ENCODE measurements around the gene INPP4A.
"Not testable (repeated sequence)": the region's sequence is repeated elsewhere in the genome, so short reads cannot be mapped to it uniquely, and the experiment has no call there.

INPP4A gene

DNA sequence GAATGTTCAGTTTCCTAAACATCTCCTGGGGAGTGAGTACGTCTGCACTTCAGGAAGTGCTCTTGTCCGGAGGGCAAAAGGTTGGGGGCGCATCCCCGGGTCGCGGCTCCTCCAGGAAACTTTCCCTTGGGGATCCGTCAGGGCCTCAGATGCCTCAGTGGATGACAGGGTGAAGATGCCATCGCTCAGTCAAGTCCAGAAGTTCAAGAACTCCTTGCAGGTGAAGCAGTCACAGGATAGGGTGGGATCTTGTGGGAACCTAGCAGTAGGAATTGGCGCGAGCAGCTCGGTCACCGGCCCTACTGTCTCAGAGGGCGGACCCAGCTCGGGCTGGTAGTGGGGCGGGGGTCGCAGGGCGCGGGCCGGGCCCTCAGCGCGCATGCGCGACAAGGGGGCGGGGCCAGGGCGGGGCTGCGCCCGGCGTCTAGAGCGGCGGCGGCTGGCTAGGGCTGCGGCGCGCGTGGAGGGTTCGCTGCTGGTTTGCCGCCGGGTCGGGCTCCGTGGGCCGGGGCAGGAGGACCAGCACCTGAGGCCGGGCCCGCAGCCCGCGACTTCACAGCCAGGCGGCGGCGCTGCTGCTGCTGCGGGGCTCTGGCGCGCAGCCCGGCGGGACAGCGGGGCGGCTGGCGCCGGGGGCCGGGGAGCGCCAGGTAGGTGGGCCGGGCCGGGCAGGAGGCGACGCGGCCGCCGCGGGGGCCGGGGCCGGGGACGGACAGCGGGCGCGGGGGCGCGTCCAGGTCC lies at the start of gene INPP4A:
TSS of gene INPP4A (plus strand) at position 423 of the 741 bp plus-strand sequence. CDS start 75,191 bp downstream, outside the sequence.
- DNase-seq (ENCODE audit: low spot score), result peak; percentile 47
- FAIRE-seq, result no peak

DNA sequence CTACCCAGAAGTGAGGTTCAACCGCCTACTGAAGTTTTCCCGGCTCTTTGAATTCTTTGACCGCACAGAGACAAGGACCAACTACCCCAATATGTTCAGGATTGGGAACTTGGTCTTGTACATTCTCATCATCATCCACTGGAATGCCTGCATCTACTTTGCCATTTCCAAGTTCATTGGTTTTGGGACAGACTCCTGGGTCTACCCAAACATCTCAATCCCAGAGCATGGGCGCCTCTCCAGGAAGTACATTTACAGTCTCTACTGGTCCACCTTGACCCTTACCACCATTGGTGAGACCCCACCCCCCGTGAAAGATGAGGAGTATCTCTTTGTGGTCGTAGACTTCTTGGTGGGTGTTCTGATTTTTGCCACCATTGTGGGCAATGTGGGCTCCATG lies 48.7 kb upstream of the INPP4A start:
- DNase-seq (ENCODE audit: low spot score), result no peak
- FAIRE-seq, result no peak

DNA sequence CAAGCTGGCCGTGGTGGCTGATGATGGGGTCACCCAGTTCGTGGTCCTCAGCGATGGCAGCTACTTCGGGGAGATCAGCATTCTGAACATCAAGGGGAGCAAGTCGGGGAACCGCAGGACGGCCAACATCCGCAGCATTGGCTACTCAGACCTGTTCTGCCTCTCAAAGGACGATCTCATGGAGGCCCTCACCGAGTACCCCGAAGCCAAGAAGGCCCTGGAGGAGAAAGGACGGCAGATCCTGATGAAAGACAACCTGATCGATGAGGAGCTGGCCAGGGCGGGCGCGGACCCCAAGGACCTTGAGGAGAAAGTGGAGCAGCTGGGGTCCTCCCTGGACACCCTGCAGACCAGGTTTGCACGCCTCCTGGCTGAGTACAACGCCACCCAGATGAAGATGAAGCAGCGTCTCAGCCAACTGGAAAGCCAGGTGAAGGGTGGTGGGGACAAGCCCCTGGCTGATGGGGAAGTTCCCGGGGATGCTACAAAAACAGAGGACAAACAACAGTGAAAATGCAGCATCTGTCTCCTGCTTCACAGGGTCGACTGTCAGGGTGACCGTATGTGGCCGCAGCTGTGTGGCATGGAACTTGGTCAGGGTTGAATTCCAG lies 47.8 kb upstream of the INPP4A start:
- FAIRE-seq (no peak), DNase-seq (ENCODE audit: low spot score) (no peak)

DNA sequence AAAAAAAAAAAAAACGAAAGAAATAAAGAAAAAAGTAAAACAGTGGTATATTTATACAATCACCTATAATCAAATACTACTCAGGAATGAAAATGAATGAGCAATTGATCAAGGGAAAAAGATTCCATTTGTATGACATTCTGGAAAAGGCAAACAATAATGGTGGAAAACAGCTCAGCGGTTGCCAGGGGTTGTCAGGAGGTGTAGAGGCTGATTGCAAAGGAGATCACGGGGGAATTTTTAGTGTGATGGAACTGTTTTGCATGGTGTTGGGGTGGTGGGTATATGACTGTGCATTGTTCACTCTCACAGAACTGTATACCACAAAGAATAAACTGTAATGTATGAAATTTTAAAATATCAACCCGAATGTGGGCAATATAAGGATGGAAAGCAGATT lies 45.5 kb upstream of the INPP4A start:
- DNase-seq (ENCODE audit: low spot score) (no peak), FAIRE-seq (no peak)

DNA sequence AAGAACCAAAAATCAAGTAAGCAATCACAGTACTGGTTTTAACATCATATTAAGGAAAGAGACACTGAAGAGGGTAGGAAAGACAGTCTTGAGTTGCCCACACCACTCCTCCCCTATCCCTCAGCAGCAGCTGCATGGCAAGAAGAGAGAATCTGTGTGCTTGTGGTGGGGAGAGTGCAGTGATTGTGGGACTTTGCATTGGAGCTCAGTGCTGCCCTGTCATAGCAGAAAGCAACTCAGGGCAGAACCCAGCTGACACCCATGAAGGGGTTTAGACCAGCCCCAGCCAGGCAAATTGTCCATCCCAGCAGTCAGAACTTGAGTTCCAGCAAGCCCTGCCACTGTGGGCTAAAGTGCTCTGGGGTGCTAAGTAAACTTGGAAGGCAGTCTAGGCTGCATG lies 40.8 kb upstream of the INPP4A start:
- FAIRE-seq (no peak), DNase-seq (ENCODE audit: low spot score) (no peak)

DNA sequence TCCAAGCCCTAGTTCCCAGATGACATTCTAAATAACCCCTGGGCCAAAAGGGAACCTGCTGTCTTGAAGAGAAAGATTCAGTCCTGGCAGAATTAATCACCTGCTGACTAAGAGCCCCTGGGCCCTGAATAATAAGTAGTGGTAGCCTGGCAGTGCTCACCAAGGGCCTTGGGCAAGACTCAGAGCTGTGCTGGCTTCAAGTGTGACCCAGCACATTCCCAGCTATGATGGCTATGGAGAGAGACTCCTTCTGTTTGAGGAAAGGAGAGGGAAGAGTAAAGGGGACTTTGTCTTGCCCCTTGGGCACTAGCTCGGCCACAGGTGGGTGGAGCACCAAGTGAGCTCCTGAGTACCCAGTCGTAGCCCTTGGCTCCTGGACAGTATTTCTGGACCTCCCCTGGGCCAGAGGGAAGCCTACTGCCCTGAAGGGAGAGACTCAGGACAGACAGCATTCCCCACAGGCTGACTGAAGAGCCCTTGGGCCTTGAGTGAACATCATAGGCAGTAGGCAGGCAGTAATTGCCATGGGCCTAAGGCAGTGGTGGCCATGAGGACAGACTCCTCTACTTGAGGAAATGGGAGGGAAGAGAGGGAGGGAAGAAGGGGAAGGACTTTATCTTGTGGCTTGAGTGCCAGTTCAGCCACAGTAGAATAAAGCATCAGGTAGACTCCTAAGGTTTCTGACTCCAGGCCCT lies 40.0 kb upstream of the INPP4A start:
- FAIRE-seq (no peak), DNase-seq (ENCODE audit: low spot score) (no peak)

DNA sequence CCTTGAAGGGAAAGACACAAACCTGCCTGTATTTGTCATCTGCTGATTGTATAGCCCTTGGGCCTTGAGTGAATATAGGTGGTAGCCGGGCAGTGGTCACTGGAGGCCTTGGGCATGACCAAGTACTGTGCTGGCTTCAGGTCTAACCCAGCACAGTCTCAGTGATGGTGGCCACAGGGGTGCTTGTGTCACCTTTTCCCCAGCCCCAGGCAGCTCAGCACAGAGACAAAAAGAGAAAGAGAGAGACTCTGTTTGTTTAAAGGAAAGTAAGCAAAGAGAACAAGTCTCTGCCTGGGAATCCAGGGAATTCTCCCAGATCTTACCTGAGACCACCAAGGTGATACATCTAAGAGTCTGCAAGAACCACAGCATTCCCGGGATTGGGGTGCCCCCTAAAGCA lies 39.4 kb upstream of the INPP4A start:
- FAIRE-seq, result no peak
- no peak for DNase-seq (ENCODE audit: low spot score)

DNA sequence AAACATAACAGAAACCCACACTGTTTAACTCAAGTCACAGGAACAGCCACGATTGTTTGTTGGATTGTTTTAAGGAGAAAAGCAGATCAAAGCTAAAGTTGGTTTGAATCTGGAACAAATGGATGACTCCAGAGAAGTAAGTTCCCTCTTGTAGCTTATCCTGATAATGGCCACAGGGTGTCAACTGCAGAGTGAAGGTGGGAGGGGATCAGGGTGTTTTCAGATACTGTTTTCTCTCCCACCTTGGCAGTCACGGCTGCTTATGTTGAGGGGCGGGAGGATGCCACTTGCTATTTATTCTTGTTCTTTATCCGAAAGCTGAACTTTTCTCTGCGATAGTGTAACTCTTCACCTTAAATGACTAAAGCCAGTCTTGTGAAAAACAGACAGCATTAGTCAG lies 36.5 kb upstream of the INPP4A start:
- DNase-seq (ENCODE audit: low spot score) (no peak), FAIRE-seq (no peak)

DNA sequence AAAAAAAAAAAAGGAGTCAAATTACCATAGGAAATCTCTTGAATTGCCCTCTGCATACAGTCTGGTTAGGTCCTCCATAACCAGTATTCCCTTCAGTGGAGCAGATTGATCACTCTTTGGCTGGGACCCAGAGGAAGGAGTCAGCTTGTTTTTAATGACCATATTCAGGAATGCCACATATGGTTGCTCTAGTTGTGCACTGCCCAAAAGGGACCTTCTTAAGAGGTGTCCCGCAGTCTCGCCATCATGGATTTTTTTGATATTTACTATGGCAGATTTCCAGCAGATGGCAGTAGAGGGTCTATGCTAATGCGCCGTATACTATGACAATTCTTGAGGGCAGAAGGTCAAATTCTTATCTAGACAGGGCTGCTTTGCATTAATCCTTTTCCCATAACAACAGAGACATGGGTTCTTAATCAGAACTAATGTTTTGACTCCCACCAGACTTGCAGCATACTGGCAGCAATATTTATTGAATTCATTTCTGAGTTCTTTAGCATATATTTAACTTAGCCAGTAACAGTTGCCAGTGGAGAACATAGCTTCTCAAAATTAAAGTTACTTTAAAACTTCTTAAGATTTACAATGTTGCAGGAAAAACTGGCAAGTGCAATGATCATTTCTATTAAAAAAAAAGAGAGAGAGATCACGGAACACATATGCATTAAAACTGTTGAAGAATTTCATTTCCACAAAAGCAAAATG lies 31.8 kb upstream of the INPP4A start:
- DNase-seq (ENCODE audit: low spot score) (peak; percentile 47), FAIRE-seq (no peak)

DNA sequence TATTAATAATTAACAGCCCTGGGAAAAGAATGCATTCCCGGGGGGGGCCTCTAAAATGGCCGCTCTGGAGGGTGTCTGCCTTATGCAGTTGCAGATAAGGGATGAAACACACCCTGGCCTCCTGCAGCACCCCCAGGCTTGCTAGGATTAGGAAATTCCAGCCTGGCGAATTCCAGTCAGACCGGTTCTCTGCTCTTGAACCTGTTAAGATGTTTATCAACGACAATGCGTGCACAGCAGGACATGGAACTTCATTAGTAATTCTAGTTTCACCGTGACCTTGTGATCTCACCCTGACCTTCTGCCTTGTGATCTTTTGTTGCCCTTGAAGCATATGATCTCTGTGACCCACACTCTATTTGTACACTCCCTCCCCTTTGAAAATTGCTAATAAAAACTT lies 30.4 kb upstream of the INPP4A start:
- FAIRE-seq; DNase-seq (ENCODE audit: low spot score): not testable (repeated sequence)

DNA sequence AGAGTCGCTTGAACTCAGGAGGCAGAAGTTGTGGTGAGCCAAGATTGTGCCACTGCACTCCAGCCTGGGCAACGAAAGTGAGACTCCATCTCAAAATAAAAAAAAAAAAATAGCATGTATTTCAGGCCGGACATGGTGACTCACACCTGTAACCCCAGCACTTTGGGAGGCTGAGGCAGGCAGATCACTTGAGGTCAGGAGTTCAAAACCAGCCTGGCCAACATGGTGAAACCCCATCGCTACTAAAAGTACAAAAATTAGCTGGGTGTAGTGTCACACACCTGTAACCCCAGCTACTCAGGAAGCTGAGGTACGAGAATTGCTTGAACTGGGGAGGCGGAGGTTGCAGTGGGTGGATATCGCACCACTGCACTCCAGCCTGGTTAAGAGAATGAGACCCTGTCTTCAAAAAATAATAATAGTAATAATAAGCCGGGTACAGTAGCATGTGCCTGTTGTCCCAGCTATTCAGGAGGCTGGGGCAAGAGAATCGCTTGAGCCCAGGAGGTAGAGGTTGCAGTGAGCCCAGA lies 28.9 kb upstream of the INPP4A start:
- FAIRE-seq; DNase-seq (ENCODE audit: low spot score): not testable (repeated sequence)

DNA sequence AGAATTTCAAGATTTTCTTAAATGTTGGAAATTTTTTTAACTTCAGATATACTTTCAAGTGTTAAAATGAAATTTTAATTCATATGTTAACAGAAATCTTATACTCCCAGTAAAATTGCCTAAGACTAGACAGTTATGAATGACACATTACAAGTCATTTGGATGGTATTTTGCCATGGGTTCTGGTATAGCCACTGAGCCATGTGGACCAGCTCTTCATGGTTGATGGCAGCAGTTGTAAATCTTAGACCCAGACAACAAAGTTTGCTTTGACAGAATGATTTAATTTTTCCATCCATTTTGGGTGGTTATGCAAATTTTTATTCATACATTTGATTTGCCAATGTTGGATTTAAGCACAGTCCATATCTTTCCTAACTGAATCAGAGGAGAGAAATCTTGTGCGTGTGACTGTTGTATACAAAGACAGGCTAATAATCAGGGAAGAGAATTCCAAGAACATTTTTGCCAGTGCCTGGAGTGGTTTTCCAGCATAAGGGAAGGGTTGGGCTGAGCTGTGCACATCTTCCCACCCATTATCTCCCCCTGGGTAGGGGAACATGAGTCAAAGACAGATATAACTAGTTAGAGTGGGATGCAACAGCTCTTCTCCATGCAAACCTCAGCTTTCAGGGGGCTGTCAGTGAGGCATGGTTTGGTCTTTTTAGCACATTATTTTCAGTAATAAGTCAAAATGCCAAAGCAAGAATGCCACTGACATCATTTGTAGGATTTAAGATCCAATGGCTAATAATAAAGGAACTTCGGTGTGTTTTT lies 28.1 kb upstream of the INPP4A start:
- FAIRE-seq, result no peak
- DNase-seq (ENCODE audit: low spot score), result no peak

DNA sequence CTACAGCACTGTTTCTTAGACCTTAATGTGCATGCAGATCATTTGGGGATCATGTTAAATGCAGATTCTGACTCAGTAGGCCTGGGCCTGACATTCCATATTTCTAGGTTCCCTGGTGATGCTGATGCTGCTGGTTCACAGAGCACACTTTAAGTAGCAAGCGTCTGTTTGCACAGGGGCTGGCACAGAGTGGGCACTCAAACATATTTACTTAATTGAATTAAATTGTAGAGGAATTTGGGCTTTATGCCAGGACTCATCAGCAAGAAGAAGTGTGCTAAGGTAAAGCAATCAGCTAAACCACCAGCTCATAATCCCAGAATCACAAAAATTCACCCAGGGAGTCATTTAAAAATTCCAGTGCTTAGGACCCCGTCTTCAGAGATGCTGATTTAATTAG lies 25.1 kb upstream of the INPP4A start:
- FAIRE-seq (no peak), DNase-seq (ENCODE audit: low spot score) (no peak)

DNA sequence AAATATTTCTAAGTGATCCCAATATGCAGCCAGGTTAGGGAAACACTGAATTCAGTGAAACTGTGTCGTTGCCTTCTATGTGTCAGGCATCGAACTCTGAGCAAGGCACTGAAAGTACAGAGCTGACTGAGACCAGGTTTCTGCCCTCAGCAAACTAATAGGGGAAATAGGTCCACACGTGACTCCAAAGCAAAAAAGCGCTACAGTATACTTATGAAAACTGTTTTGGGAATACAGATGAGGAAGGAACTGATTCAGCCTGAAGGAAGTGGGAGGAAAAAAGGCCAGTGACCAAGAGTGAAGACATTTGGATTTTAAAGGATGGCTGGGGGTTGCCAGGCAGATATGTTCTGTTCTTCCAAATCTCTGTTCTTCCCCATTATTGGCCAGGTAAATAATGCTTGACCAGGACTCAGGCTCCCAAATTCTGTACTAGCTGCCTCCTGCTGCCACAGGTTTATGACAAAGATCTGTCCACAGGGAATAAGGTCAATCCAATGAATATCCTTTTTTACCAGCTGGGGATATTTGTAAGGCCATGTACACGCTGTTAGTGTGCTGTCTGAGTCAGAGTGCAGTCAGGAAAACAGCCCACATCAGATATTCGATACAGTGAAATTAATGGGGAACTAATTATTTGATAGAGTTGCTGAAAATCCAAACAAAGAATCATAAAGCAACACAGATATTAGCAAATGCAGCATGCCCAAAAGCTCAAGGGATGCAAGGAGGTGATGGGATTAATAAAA lies 24.5 kb upstream of the INPP4A start:
- DNase-seq (ENCODE audit: low spot score) (no peak), FAIRE-seq (no peak)

DNA sequence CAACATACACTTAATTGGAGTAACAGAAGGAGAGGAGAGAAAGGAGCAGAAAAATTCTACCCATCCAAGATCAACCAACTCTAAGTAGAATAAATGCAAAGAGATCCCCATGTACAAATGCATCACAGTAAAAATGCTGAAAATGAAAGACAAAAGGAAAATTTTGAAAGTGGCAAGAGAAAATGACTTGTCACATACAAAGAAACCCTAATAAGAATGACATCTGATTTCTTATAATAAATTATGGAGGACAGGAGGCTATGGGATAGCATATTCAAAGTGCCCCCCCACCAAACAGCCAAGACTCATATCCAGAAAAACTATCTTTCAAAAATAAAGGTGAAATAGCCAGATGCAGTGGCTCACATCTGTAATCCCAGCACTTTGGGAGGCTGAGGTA lies 22.2 kb upstream of the INPP4A start:
- DNase-seq (ENCODE audit: low spot score), result no peak
- no peak for FAIRE-seq

DNA sequence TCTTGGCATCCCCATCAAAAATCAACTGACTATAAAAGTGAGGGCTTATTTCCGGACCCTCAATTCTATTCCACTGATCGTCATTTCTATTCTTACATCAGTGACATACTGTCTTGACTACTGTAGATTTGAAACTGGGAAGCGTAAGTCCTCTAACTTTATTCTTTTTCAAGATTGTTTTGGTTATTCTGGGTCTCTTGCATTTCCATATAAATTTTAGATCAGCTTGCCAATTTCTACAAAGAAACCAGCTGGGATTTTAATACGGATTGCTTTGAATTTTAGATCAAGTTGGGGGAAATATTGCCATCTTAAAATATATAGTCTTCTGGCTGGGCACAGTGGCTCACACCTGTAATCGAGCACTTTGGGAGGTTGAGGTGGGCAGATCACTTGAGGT lies 17.9 kb upstream of the INPP4A start:
- no peak for FAIRE-seq
- no peak for DNase-seq (ENCODE audit: low spot score)

DNA sequence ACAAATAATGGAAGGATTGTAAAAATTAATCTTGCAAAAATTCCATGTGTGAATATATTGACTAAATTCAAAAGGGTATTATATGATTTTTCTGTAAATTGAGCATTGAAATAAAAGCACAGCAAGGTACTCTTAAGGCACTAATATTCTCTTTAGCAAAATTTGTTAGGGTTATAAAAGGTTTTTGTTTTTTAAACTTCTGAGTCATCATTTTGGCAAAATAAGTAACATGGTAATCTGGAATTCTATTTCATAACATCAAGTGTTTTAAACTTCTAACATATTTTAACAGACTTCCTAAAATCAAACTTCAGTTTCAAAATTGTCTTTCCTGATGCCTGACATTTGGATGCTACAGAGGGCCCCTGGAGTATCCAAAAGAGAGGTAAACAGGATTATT lies 12.5 kb upstream of the INPP4A start:
- DNase-seq (ENCODE audit: low spot score) (no peak), FAIRE-seq (no peak)

DNA sequence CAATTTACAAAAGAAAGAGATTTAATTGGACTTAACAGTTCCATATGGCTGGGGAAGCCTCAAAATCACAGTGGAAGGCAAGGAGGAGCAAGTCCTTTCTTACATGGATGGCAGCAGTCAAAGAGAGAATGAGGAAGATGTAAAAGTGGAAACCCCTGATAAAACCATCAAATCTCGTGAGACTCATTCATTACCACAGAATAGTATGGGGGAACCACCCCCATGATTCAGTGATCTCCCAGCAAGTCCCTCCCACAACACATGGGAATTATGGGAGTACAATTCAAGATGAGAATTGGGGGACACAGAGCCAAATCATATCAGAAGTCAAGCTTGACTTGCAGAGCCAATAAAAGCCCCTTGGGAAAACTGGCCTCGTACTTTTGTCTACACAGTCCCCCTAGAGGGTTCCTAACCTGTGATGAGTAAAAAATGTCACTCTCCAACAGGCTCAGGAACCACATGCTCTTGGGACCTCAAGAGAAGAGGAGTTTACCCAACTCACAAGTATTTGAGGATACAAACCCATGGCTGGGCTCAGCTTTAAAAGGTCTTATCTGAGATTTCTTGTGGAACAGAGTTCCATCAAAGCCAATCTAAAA lies 11.2 kb upstream of the INPP4A start:
- no peak for DNase-seq (ENCODE audit: low spot score)
- FAIRE-seq, result no peak

DNA sequence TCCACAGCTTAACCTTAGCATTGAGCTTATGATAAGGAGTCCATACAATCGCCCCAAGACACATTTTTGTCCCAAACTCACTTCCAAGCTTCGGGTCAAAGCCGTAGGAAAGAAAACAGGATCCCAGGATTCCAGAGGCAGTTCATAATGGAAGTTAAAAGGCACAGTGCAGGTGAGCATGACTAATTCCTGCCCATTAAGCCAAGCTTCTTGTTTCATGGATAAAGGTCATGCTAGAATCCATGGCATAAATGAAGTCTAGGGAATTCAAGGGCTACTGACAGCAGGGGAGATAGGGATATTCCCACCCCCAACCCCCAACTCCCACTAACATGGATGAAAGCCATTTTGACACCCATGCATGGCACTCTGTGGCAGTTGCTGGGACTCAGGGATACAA lies 10.2 kb upstream of the INPP4A start:
- FAIRE-seq, result no peak
- no peak for DNase-seq (ENCODE audit: low spot score)

DNA sequence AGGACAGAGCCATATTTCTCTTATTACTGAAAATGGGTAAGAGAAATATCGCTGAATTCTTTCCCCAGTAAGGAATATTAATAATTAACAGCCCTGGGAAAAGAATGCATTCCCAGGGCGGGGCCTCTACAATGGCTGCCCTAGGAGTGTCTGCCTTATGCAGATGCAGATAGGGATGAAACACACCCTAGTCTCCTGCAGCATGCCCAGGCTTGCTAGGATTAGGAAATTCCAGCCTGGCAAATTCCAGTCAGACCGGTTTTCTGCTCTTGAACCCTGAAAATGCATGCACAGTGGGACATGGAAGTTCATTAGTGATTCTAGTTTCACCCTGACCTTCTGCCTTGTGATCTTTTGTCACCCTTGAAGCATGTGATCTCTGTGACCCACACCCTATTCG lies 9.0 kb upstream of the INPP4A start:
- not testable (repeated sequence) for DNase-seq (ENCODE audit: low spot score); FAIRE-seq
